Nephron progenitor cell (in vitro differentiated cells): ENCODE measurements around the gene TTLL9.

Experiments used
- DNase-seq: peaks from one replicate; pipeline ENCODE4 v3.0.0; 2021
- H3K27ac Mint-ChIP-seq: 2 replicates; pipeline ENCODE4 v1.8.0; 2021; ENCODE audit warnings: mild to moderate bottlenecking, moderate library complexity, mixed read lengths
- H3K27me3 Mint-ChIP-seq: 2 replicates; pipeline ENCODE4 v1.8.0; 2021; ENCODE audit warnings: mild to moderate bottlenecking, low read depth, mixed read lengths; ENCODE audit not compliant: poor library complexity
- H3K36me3 Mint-ChIP-seq: 2 replicates; pipeline ENCODE4 v1.8.0; 2021; ENCODE audit warnings: low read depth, mixed read lengths
- H3K4me1 Mint-ChIP-seq: 2 replicates; pipeline ENCODE4 v1.8.0; 2021; ENCODE audit warnings: mixed read lengths
- H3K4me3 Mint-ChIP-seq: 2 replicates; pipeline ENCODE4 v1.8.0; 2021; ENCODE audit warnings: mild to moderate bottlenecking, moderate library complexity, mixed read lengths
- H3K9me3 Mint-ChIP-seq: 2 replicates; pipeline ENCODE4 v1.8.0; 2021; ENCODE audit warnings: mild to moderate bottlenecking, moderate library complexity, mixed read lengths
- TF ChIP-seq, protein P1 (sequence below): fragments of 200-600 bp; sonication (generic); IDR thresholded peaks from 2 replicates; pipeline ENCODE4 v1.5.0; 2021; ENCODE audit warnings: antibody characterized with exemption

The TTLL9 gene

DNA sequence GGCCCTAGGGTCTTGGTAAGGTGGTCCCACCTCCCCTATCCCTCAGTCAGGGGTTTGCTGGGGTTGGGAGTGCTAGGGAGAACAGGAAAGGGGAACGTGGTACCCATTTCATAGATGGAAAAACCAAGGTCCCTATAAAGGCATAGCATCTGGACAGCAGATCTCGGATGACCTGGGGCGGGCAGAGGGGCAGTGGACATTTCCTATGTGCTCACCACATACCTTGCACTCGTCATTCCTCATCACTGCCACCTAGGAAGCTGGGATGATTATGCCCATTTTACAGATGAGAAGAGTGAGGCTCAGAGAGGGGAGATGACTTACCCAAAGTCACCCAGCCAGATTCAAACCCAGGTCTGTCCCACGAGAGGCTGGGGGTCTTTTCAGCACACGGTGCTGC is 39.2 kb upstream of the TTLL9 start:
- no peak for DNase-seq
- no peaks in the 10 kb centered on the region for H3K9me3 Mint-ChIP-seq
- peaks cover 44% of the 10 kb centered on the region for H3K4me1 Mint-ChIP-seq
- no peaks in the 10 kb centered on the region for H3K36me3 Mint-ChIP-seq
- H3K27me3 Mint-ChIP-seq = no peaks in the 10 kb centered on the region
- TF ChIP-seq, protein P1, sequence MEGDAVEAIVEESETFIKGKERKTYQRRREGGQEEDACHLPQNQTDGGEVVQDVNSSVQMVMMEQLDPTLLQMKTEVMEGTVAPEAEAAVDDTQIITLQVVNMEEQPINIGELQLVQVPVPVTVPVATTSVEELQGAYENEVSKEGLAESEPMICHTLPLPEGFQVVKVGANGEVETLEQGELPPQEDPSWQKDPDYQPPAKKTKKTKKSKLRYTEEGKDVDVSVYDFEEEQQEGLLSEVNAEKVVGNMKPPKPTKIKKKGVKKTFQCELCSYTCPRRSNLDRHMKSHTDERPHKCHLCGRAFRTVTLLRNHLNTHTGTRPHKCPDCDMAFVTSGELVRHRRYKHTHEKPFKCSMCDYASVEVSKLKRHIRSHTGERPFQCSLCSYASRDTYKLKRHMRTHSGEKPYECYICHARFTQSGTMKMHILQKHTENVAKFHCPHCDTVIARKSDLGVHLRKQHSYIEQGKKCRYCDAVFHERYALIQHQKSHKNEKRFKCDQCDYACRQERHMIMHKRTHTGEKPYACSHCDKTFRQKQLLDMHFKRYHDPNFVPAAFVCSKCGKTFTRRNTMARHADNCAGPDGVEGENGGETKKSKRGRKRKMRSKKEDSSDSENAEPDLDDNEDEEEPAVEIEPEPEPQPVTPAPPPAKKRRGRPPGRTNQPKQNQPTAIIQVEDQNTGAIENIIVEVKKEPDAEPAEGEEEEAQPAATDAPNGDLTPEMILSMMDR = no peak
- H3K4me3 Mint-ChIP-seq = no peak overlapping the region
- H3K27ac Mint-ChIP-seq = no peak overlapping the region

DNA sequence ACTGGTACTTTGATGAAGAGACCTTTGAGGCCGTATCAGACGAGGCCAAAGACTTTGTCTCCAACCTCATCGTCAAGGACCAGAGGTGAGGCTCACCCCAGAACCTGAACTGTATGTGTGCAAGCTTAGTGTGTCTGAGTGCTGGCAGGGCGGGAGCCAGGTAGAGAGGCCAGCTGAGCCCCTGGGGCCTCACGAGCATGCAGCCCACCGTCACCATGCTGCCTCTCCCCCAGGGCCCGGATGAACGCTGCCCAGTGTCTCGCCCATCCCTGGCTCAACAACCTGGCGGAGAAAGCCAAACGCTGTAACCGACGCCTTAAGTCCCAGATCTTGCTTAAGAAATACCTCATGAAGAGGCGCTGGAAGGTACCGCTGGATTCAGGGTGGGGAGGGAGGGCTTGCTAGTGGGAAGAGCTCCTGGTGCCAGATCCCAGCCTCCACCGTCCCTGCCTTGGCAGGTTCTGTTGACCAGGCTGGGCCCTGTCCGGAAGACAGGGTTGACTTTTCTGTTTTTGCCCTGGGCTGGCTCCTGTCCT is 38.6 kb upstream of the TTLL9 start:
- Mint-ChIP-seq H3K27ac (no peak overlapping the region), H3K9me3 (no peaks in the 10 kb centered on the region), H3K36me3 (no peaks in the 10 kb centered on the region), H3K27me3 (no peaks in the 10 kb centered on the region), H3K4me3 (no peak overlapping the region), H3K4me1 (peaks cover 49% of the 10 kb centered on the region)
- TF ChIP-seq, protein P1 = no peak
- no peak for DNase-seq

DNA sequence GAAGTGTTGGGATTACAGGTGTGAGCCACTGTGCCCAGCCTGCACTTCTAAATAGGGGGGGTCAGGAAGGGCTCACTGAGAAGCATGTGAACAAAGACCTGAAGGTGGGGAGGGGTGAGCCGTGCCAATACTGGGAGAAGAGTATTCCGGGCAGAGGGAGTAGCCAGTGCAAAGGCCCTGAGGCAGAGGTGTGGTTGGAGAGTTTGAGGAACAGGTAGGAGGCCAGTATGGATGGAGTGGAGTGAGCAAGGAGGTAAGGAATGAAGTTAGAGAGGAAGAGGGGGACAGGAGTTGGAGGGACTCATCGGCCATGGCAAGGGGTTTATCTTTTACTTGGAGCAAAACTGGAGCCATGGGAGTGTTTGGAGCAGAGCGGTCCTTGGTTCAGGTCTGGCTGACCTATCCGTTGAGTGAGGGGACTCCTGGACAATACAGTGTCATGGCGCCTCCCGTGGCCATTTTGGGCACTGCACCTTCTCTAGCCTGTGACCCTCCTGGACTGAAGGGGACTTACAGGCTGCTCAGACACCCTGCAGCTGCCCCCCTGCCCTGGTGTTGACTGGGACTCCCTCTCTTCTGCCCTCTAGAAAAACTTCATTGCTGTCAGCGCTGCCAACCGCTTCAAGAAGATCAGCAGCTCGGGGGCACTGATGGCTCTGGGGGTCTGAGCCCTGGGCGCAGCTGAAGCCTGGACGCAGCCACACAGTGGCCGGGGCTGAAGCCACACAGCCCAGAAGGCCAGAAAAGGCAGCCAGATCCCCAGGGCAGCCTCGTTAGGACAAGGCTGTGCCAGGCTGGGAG is 37.1 kb upstream of the TTLL9 start:
- Mint-ChIP-seq H3K4me1 (peaks cover 49% of the 10 kb centered on the region), H3K36me3 (no peaks in the 10 kb centered on the region), H3K4me3 (no peak overlapping the region), H3K27ac (no peak overlapping the region), H3K9me3 (no peaks in the 10 kb centered on the region), H3K27me3 (no peaks in the 10 kb centered on the region)
- TF ChIP-seq, protein P1 = peak; percentile 91
- peak; percentile 93 for DNase-seq

DNA sequence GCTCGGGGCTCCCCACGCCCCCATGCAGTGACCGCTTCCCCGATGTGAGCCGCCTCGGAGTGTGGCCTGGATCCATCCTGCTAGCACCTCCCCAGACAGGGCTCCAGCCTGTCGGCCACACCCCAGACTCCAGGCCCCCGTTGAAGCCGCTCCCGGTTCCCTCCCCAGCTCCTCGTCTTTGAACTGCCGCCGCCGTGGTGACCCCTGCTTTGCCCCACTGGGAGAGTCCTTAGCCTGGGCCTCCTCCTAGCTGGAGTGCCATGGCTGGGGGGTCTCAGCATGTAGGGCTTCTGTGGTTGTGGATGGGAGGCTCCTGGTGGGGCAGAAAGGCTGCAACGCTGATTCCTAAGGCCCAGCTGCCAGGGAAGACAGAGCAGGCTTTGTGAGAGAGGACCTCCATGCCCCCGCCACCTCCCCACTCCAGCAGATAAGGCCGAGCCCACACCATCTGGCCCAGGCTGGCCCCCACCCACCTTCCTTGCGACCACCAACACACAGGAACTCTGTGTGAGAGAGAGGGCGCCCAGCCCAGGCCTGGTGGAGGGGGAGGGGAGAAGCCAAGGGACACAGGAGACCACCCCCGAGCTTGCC is 36.4 kb upstream of the TTLL9 start:
- TF ChIP-seq, protein P1 = no peak
- DNase-seq = no peak
- H3K27me3 Mint-ChIP-seq = no peaks in the 10 kb centered on the region
- no peaks in the 10 kb centered on the region for H3K36me3 Mint-ChIP-seq
- H3K4me1 Mint-ChIP-seq = peaks cover 47% of the 10 kb centered on the region
- no peaks in the 10 kb centered on the region for H3K9me3 Mint-ChIP-seq
- no peak overlapping the region for H3K4me3 Mint-ChIP-seq
- H3K27ac Mint-ChIP-seq = no peak overlapping the region

DNA sequence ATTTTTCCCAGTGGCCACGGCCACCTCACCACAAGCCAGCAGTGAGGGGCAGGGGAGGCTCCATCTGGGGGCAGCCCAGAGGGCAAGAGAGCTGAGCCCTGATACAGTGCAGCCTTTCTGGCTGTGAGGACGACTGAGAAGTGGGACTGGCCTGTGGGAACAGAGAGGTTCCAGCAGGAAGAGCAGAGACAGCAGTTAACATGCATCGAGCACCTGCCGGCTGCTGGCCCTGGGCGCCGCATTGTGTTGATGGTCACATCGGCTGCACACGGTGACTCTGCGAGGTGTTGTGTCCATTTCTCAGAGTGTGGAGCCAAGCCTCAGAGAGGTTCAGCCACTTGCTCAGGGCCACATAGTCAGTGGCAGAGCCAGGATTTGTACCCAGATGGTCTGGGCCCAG is 34.9 kb upstream of the TTLL9 start:
- Mint-ChIP-seq H3K4me1 (peaks cover 34% of the 10 kb centered on the region), H3K27ac (no peak overlapping the region), H3K4me3 (no peak overlapping the region), H3K36me3 (no peaks in the 10 kb centered on the region), H3K9me3 (no peaks in the 10 kb centered on the region), H3K27me3 (no peaks in the 10 kb centered on the region)
- DNase-seq = no peak
- TF ChIP-seq, protein P1 = no peak
